HCT116 (cell line): ENCODE data around the gene CTIF. TPM values are rescaled to one million over a fixed set of nuclear protein-coding genes. Genes with fewer than 3 reads are reported as not detected.

Experiments used
- ATAC-seq: fragments of 200-7000 bp; cut with Tn5 transposase; 2 replicates; pipeline ENCODE4 v1.9.1; 2020; ENCODE audit warnings: mild to moderate bottlenecking, moderate library complexity
- BruUV-seq: library from RNA; stranded (reverse); fragments of 400-500 nt; replicated peaks from 2 replicates; lab custom pipeline; 2021; lab: Mats Ljungman, UMichigan
- CTCF ChIA-PET: fragments of 300-600 bp; sonication (Branson Sonifier 250); formaldehyde crosslinking; loops from one replicate; lab custom pipeline; 2021; ENCODE audit warnings: antibody characterized with exemption; lab: Charles Lee
- POLR2A ChIA-PET: fragments of 300-600, 350-600 bp; sonication (Branson Sonifier 250); formaldehyde crosslinking; loops from one replicate; lab custom pipeline; 2021; ENCODE audit warnings: antibody characterized with exemption; lab: Charles Lee
- RAD21 ChIA-PET, 2 experiments: fragments of 300-600 bp; sonication (Branson Sonifier 250); formaldehyde crosslinking; loops; one replicate each; lab custom pipeline; 2023; ENCODE audit warnings: low total read pairs in 2 of 2; ENCODE audit not compliant: uncharacterized antibody in 2 of 2, unreplicated experiment in 2 of 2, low non-redundant PET in 1 of 2; lab: Charles Lee
- DNase-seq: peaks from one replicate; pipeline ENCODE4 v3.0.0-alpha.2; 2010; ENCODE audit warnings: low read depth, low spot score
- H2AFZ ChIP-seq: fragments of 200-600 bp; shearing (Covaris generic), sonication (generic); 2 replicates; pipeline ENCODE4 v1.6.1; 2017; ENCODE audit warnings: low read depth, mixed run types, mixed read lengths, antibody characterized with exemption, low read length; ENCODE audit not compliant: poor library complexity, severe bottlenecking
- H3K27ac ChIP-seq: 2 replicates; pipeline ENCODE4 v1.5.1; 2012; ENCODE audit warnings: low read depth, low read length
- H3K27me3 ChIP-seq: fragments of 200-600 bp; sonication (generic); 2 replicates; pipeline ENCODE4 v1.6.1; 2016; ENCODE audit warnings: mixed run types, low read length, mixed read lengths; ENCODE audit not compliant: insufficient read depth
- H3K36me3 ChIP-seq, 2 experiments: fragments of 200-500 bp in 1 of 2; fragments of 200-600 bp in 1 of 2; sonication (Bioruptor generic) in 1 of 2; sonication (generic) in 1 of 2; 2 replicates each; pipeline versions ENCODE4 v1.5.1 to v1.6.1; 2014 to 2016; ENCODE audit warnings: low read length in 2 of 2, inconsistent platforms in 1 of 2, mixed read lengths in 1 of 2, mixed run types in 1 of 2; ENCODE audit not compliant: insufficient read depth in 2 of 2, control insufficient read depth in 1 of 2
- H3K4me1 ChIP-seq, 2 experiments: fragments of 200-600 bp in 1 of 2; sonication (generic) in 1 of 2; 2 replicates each; pipeline versions ENCODE4 v1.5.1 to v1.6.1; 2012 to 2017; ENCODE audit warnings: low read length in 2 of 2, inconsistent platforms in 1 of 2, mild to moderate bottlenecking in 1 of 2, mixed read lengths in 1 of 2, mixed run types in 1 of 2, moderate library complexity in 1 of 2; ENCODE audit not compliant: insufficient read depth in 2 of 2, control insufficient read depth in 1 of 2
- H3K4me2 ChIP-seq: fragments of 200-600 bp; sonication (generic); 2 replicates; pipeline ENCODE4 v1.6.1; 2017; ENCODE audit warnings: mixed run types, low read length, mixed read lengths
- H3K4me3 ChIP-seq, 2 experiments: fragments of 200-600 bp in 1 of 2; sonication (generic) in 1 of 2; replicated peaks in 1 of 2; 2 replicates each; pipeline ENCODE4 v1.5.1; 2011 to 2016; ENCODE audit warnings: low read length in 2 of 2, control low read depth in 1 of 2, low read depth in 1 of 2, mild to moderate bottlenecking in 1 of 2, mixed read lengths in 1 of 2, mixed run types in 1 of 2
- H3K79me2 ChIP-seq: fragments of 200-600 bp; sonication (generic); 2 replicates; pipeline ENCODE4 v1.6.1; 2017; ENCODE audit warnings: mild to moderate bottlenecking, mixed run types, low read length, moderate library complexity, mixed read lengths; ENCODE audit not compliant: insufficient read depth
- H3K9ac ChIP-seq: fragments of 200-600 bp; sonication (generic); 2 replicates; pipeline ENCODE4 v1.6.1; 2016; ENCODE audit warnings: low read length, mixed read lengths
- H3K9me2 ChIP-seq: fragments of 200-600 bp; sonication (generic), shearing (Covaris generic); 2 replicates; pipeline ENCODE4 v1.6.1; 2017; ENCODE audit warnings: mixed run types, mild to moderate bottlenecking, moderate library complexity; ENCODE audit not compliant: insufficient read depth
- H3K9me3 ChIP-seq, 2 experiments: fragments of 200-500 bp in 1 of 2; fragments of 200-600 bp in 1 of 2; sonication (Bioruptor generic) in 1 of 2; sonication (generic) in 1 of 2; 2 replicates each; pipeline ENCODE4 v1.6.1; 2014 to 2017; ENCODE audit warnings: low read length in 2 of 2, mixed read lengths in 2 of 2, inconsistent platforms in 1 of 2, low read depth in 1 of 2, mild to moderate bottlenecking in 1 of 2, mixed run types in 1 of 2, moderate library complexity in 1 of 2; ENCODE audit not compliant: control insufficient read depth in 1 of 2, insufficient read depth in 1 of 2
- H4K20me1 ChIP-seq: fragments of 200-600 bp; sonication (generic), shearing (Covaris generic); 2 replicates; pipeline ENCODE4 v1.6.1; 2017; ENCODE audit warnings: mixed run types, mild to moderate bottlenecking, moderate library complexity; ENCODE audit not compliant: insufficient read depth
- ATF3 ChIP-seq: IDR thresholded peaks from 2 replicates; pipeline ENCODE4 v1.6.1; 2012
- CBX3 ChIP-seq: IDR thresholded peaks from 2 replicates; pipeline ENCODE4 v1.6.1; 2012; ENCODE audit warnings: low read depth
- CTCF ChIP-seq, 3 experiments: fragments of 200-600 bp in 1 of 3; sonication (generic) in 1 of 3; IDR thresholded peaks in 2 of 3; conservative IDR thresholded peaks in 1 of 3; 2 replicates each; pipeline ENCODE4 v1.5.1; 2012 to 2017; ENCODE audit warnings: low read depth in 2 of 3, low read length in 2 of 3, antibody characterized with exemption in 1 of 3, borderline replicate concordance in 1 of 3, control low read depth in 1 of 3, mild to moderate bottlenecking in 1 of 3, mixed read lengths in 1 of 3, mixed run types in 1 of 3, moderate library complexity in 1 of 3; ENCODE audit not compliant: insufficient read depth in 1 of 3
- EGR1 ChIP-seq: IDR thresholded peaks from 2 replicates; pipeline ENCODE4 v1.6.1; 2012; ENCODE audit warnings: low read depth
- ELF1 ChIP-seq: IDR thresholded peaks from 2 replicates; pipeline ENCODE4 v1.6.1; 2012; ENCODE audit warnings: low read depth, borderline replicate concordance
- EZH2 ChIP-seq: fragments of 200-600 bp; sonication (generic); IDR thresholded peaks from 2 replicates; pipeline ENCODE4 v1.6.1; 2017; ENCODE audit warnings: antibody characterized with exemption, mixed run types
- EZH2phosphoT487 ChIP-seq: fragments of 200-600 bp; IDR thresholded peaks from 2 replicates; pipeline ENCODE4 v1.6.1; 2018; ENCODE audit warnings: antibody characterized with exemption, borderline replicate concordance
- FOSL1 ChIP-seq: IDR thresholded peaks from 2 replicates; pipeline ENCODE4 v1.6.1; 2012; ENCODE audit warnings: low read depth
- POLR2A ChIP-seq: IDR thresholded peaks from 2 replicates; pipeline ENCODE4 v1.7.0; 2011; ENCODE audit warnings: borderline replicate concordance; ENCODE audit not compliant: insufficient read depth, insufficient read length; ENCODE audit errors: extremely low read depth
- RAD21 ChIP-seq: IDR thresholded peaks from 2 replicates; pipeline ENCODE4 v1.6.1; 2012; ENCODE audit warnings: low read depth, mild to moderate bottlenecking
- SIN3A ChIP-seq: IDR thresholded peaks from 2 replicates; pipeline ENCODE4 v1.6.1; 2012; ENCODE audit warnings: low read depth
- SP1 ChIP-seq: IDR thresholded peaks from 2 replicates; pipeline ENCODE4 v1.6.1; 2012; ENCODE audit warnings: low read depth
- SRF ChIP-seq: IDR thresholded peaks from 2 replicates; pipeline ENCODE4 v1.6.1; 2012; ENCODE audit warnings: low read depth
- TCF7L2 ChIP-seq: IDR thresholded peaks from 2 replicates; pipeline ENCODE4 v1.7.0; 2011; ENCODE audit warnings: borderline replicate concordance, inconsistent platforms; ENCODE audit not compliant: insufficient read depth, insufficient read length; ENCODE audit errors: extremely low read depth
- YY1 ChIP-seq: IDR thresholded peaks from 2 replicates; pipeline ENCODE4 v1.6.1; 2011; ENCODE audit warnings: low read length, low read depth, moderate library complexity, mild to moderate bottlenecking; ENCODE audit not compliant: insufficient replicate concordance; ENCODE audit errors: extremely low read depth
- ZFX ChIP-seq: fragments of 450-650 bp; IDR thresholded peaks from 2 replicates; pipeline ENCODE4 v1.6.1; 2017
- ZNF274 ChIP-seq: fragments of 200-500 bp; sonication (Bioruptor generic); IDR thresholded peaks from 2 replicates; pipeline ENCODE4 v1.6.1; 2014; ENCODE audit warnings: mild to moderate bottlenecking, low read depth, low read length, inconsistent platforms
- intact Hi-C: fragments of 100-400 bp; cut with micrococcal nuclease; formaldehyde crosslinking; loops from 2 replicates; pipeline ENCODE4 v1.10.0; 2022
- total RNA-seq: library from RNA; stranded (reverse); gene quantifications from one replicate; pipeline ENCODE4 v1.2.1, GENCODE V29; 2021; ENCODE audit not compliant: unreplicated experiment
- TF ChIP-seq, protein P1 (sequence below): IDR thresholded peaks from 2 replicates; pipeline ENCODE4 v1.6.1; 2012; ENCODE audit warnings: low read depth
- TF ChIP-seq, protein P2 (sequence below): IDR thresholded peaks from 2 replicates; pipeline ENCODE4 v1.6.1; 2012
- TF ChIP-seq, protein P3 (sequence below): IDR thresholded peaks from 2 replicates; pipeline ENCODE4 v1.6.1; 2011; ENCODE audit warnings: mild to moderate bottlenecking, low read length, moderate library complexity; ENCODE audit not compliant: insufficient replicate concordance; ENCODE audit errors: extremely low read depth

Gene CTIF
- total RNA-seq, 1 experiment from 2014 or later, result 19.7 TPM

DNA sequence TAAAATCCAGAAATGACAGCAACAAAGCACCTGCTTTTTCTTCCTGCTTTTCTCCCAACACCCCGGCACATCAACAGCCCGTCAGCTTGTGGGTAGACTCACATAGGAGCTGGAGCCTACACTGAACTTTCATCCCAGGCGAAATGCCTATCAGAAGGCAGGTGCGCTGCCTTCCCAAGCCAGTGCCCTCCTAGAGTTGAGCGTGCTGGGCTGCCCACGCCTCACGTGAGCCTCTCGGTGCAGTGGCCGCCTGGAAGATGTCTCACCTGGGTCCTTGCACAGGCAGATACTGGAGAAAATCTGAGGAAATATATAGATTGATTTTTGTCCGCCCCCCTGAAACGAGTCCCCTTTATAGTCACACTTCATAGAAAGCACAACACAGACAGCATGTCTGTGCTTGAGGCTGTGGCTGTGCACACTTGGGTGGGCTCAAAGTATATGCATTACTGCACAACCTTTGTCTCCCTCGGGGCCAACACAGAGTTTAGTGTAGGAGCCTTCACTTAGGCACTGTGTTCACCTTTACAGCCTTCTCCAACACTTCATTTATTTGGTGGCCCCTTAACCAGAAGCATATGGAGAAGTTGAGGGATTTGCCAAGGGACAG is 299.4 kb downstream of the CTIF start:
- DNase-seq (no peak), ATAC-seq (no peak)
- ChIA-PET RAD21 (no interaction called here), POLR2A (no interaction called here), CTCF (no interaction called here)
- Histone ChIP-seq H3K4me3 (no peak overlapping the region), H3K9me2 (no peaks in the 10 kb centered on the region), H3K27me3 (no peaks in the 10 kb centered on the region), H4K20me1 (no peaks in the 10 kb centered on the region), H3K36me3 (no peaks in the 10 kb centered on the region), H3K4me1 (peaks cover 41 to 53% of the 10 kb centered on the region in 2 experiments), H3K9ac (peak overlapping the region; percentile 22; the same call in 1 of the 2 replicates), H2AFZ (no peak overlapping the region), H3K4me2 (peak overlapping the region; percentile 62), H3K9me3 (no peaks in the 10 kb centered on the region), H3K79me2 (no peaks in the 10 kb centered on the region), H3K27ac (no peak overlapping the region)
- no peak for TF ChIP-seq EZH2
- no peak for TF ChIP-seq SP1
- no peak for TF ChIP-seq ELF1
- no peak for TF ChIP-seq SIN3A
- no peak for TF ChIP-seq CBX3
- TF ChIP-seq SRF, result no peak
- TF ChIP-seq ATF3, result no peak
- TF ChIP-seq, protein P1, sequence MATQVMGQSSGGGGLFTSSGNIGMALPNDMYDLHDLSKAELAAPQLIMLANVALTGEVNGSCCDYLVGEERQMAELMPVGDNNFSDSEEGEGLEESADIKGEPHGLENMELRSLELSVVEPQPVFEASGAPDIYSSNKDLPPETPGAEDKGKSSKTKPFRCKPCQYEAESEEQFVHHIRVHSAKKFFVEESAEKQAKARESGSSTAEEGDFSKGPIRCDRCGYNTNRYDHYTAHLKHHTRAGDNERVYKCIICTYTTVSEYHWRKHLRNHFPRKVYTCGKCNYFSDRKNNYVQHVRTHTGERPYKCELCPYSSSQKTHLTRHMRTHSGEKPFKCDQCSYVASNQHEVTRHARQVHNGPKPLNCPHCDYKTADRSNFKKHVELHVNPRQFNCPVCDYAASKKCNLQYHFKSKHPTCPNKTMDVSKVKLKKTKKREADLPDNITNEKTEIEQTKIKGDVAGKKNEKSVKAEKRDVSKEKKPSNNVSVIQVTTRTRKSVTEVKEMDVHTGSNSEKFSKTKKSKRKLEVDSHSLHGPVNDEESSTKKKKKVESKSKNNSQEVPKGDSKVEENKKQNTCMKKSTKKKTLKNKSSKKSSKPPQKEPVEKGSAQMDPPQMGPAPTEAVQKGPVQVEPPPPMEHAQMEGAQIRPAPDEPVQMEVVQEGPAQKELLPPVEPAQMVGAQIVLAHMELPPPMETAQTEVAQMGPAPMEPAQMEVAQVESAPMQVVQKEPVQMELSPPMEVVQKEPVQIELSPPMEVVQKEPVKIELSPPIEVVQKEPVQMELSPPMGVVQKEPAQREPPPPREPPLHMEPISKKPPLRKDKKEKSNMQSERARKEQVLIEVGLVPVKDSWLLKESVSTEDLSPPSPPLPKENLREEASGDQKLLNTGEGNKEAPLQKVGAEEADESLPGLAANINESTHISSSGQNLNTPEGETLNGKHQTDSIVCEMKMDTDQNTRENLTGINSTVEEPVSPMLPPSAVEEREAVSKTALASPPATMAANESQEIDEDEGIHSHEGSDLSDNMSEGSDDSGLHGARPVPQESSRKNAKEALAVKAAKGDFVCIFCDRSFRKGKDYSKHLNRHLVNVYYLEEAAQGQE, result no peak
- TF ChIP-seq CTCF (IDR thresholded peaks at IDR 0.05 in 2 of 3, conservative IDR thresholded peaks at IDR 0.05 in 1 of 3; ENCODE audit: borderline replicate concordance in 1 of 3, insufficient read depth in 1 of 3, low read depth in 2 of 3, low read length in 2 of 3), result no peak
- TF ChIP-seq, protein P2, sequence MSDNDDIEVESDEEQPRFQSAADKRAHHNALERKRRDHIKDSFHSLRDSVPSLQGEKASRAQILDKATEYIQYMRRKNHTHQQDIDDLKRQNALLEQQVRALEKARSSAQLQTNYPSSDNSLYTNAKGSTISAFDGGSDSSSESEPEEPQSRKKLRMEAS, result no peak
- no peak for TF ChIP-seq TCF7L2
- TF ChIP-seq YY1, result no peak
- TF ChIP-seq RAD21, result no peak
- no peak for TF ChIP-seq EZH2phosphoT487
- no peak for TF ChIP-seq ZFX
- no peak for TF ChIP-seq EGR1
- TF ChIP-seq FOSL1, result no peak
- TF ChIP-seq ZNF274, result no peak
- TF ChIP-seq, protein P3, sequence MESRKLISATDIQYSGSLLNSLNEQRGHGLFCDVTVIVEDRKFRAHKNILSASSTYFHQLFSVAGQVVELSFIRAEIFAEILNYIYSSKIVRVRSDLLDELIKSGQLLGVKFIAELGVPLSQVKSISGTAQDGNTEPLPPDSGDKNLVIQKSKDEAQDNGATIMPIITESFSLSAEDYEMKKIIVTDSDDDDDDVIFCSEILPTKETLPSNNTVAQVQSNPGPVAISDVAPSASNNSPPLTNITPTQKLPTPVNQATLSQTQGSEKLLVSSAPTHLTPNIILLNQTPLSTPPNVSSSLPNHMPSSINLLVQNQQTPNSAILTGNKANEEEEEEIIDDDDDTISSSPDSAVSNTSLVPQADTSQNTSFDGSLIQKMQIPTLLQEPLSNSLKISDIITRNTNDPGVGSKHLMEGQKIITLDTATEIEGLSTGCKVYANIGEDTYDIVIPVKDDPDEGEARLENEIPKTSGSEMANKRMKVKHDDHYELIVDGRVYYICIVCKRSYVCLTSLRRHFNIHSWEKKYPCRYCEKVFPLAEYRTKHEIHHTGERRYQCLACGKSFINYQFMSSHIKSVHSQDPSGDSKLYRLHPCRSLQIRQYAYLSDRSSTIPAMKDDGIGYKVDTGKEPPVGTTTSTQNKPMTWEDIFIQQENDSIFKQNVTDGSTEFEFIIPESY, result no peak
- no peak for TF ChIP-seq POLR2A
- no TSS peak for BruUV-seq
- intact Hi-C loops, result no loop called here
